ENCODE results near the gene KRTAP29-1.

Gene KRTAP29-1

GRCh38 chr17:41327411-41328120 is 24.9 kb upstream of the KRTAP29-1 start:
- TF ChIP-seq CTCF (IDR thresholded peaks at IDR 0.05; ENCODE audit: low read depth, low read length): no peak
- no peak for DNase-seq (ENCODE audit: low read depth in 2 of 2)

GRCh38 chr17:41326173-41327145 is 23.8 kb upstream of the KRTAP29-1 start:
- H3K4me3 ChIP-seq (replicated peaks in 1 of 2; ENCODE audit: low read depth in 2 of 2, low read length in 2 of 2): no peak overlapping the region
- no peak for TF ChIP-seq CTCF (IDR thresholded peaks at IDR 0.05; ENCODE audit: low read depth, low read length)
- DNase-seq (ENCODE audit: low read depth in 2 of 2): no peak

More at GRCh38 chr17:41327411-41328120, 24.9 kb upstream of the KRTAP29-1 start:
- no peak overlapping the region for H3K4me3 ChIP-seq (replicated peaks in 1 of 2; ENCODE audit: low read depth in 2 of 2, low read length in 2 of 2)

- no peak for TF ChIP-seq CTCF (IDR thresholded peaks at IDR 0.05; ENCODE audit: low read depth, low read length)
- H3K4me3 ChIP-seq (replicated peaks in 1 of 2; ENCODE audit: low read depth in 2 of 2, low read length in 2 of 2): no peak overlapping the region
- no peak for DNase-seq (ENCODE audit: low read depth in 2 of 2)
These were observed 23.0 kb upstream of the KRTAP29-1 start for GRCh38 chr17:41325611-41326010.

GRCh38 chr17:41325126-41325525 is 22.5 kb upstream of the KRTAP29-1 start:
- no peak for TF ChIP-seq CTCF (IDR thresholded peaks at IDR 0.05; ENCODE audit: low read depth, low read length)

GRCh38 chr17:41324180-41325075 is 21.8 kb upstream of the KRTAP29-1 start:
- TF ChIP-seq CTCF (IDR thresholded peaks at IDR 0.05; ENCODE audit: low read depth, low read length): peak; percentile 25
- no peak overlapping the region for H3K4me3 ChIP-seq (replicated peaks in 1 of 2; ENCODE audit: low read depth in 2 of 2, low read length in 2 of 2)
- peak in 1 of 2 donors; percentile 2 for DNase-seq (ENCODE audit: low read depth in 2 of 2)

More at GRCh38 chr17:41325126-41325525, 22.5 kb upstream of the KRTAP29-1 start:
- DNase-seq (ENCODE audit: low read depth in 2 of 2): no peak
- H3K4me3 ChIP-seq (replicated peaks in 1 of 2; ENCODE audit: low read depth in 2 of 2, low read length in 2 of 2): no peak overlapping the region
